Activated T-helper 1 cell treated with anti-CD3 and anti-CD28 coated beads, Interleukin-2, amount 50 U/mL, for 16 hours (primary cell): ENCODE data around the gene OR2T3.
"Not testable (repeated sequence)": the region's sequence is repeated elsewhere in the genome, so short reads cannot be mapped to it uniquely, and the experiment has no call there.

Source experiments
- DNase-seq, 2 donors: peaks; one replicate each; pipeline ENCODE4 v3.0.0-alpha.2; 2020; ENCODE audit warnings: low read depth in 1 of 2, low spot score in 1 of 2

The OR2T3 gene

GRCh38 chr1:248473051-248473450, at the start of gene OR2T3:
Gene OR2T3, plus strand, starts transcription at chr1:248473351. Its CDS starts 0 bp downstream, at chr1:248473351.
- not testable (repeated sequence) for DNase-seq

- DNase-seq, result not testable (repeated sequence)
Measured at GRCh38 chr1:248427526-248428191, 45.5 kb upstream of the OR2T3 start.

- DNase-seq, result not testable (repeated sequence)
Measured at GRCh38 chr1:248428192-248428533, 45.0 kb upstream of the OR2T3 start.

GRCh38 chr1:248431683-248432082, 41.5 kb upstream of the OR2T3 start:
- DNase-seq, result not testable (repeated sequence)

- not testable (repeated sequence) for DNase-seq
Measured at GRCh38 chr1:248432201-248432600, 41.0 kb upstream of the OR2T3 start.

GRCh38 chr1:248433811-248434415, 39.2 kb upstream of the OR2T3 start:
- DNase-seq, result not testable (repeated sequence)

- DNase-seq, result not testable (repeated sequence)
Measured at GRCh38 chr1:248434913-248435312, 38.2 kb upstream of the OR2T3 start.

GRCh38 chr1:248436303-248436702, 36.8 kb upstream of the OR2T3 start:
- DNase-seq, result not testable (repeated sequence)

GRCh38 chr1:248438668-248439067, 34.5 kb upstream of the OR2T3 start:
- DNase-seq, result not testable (repeated sequence)

- not testable (repeated sequence) for DNase-seq
Measured at GRCh38 chr1:248439283-248439682, 33.9 kb upstream of the OR2T3 start.

- not testable (repeated sequence) for DNase-seq
Measured at GRCh38 chr1:248442500-248443277, 30.5 kb upstream of the OR2T3 start.

- not testable (repeated sequence) for DNase-seq
Measured at GRCh38 chr1:248444603-248445002, 28.5 kb upstream of the OR2T3 start.

GRCh38 chr1:248445399-248445798, 27.8 kb upstream of the OR2T3 start, which contains the start of gene OR2T2:
Gene OR2T2, plus strand, starts transcription at chr1:248445637. Its CDS starts 7,161 bp downstream, at chr1:248452798.
- DNase-seq, result not testable (repeated sequence)

- not testable (repeated sequence) for DNase-seq
Measured at GRCh38 chr1:248448409-248449074, 24.6 kb upstream of the OR2T3 start.

GRCh38 chr1:248449821-248450465, 23.2 kb upstream of the OR2T3 start:
- not testable (repeated sequence) for DNase-seq

GRCh38 chr1:248450466-248451145, 22.5 kb upstream of the OR2T3 start:
- DNase-seq, result not testable (repeated sequence)

- not testable (repeated sequence) for DNase-seq
Measured at GRCh38 chr1:248453619-248454018, 19.5 kb upstream of the OR2T3 start.

GRCh38 chr1:248455045-248455444, 18.1 kb upstream of the OR2T3 start:
- DNase-seq, result not testable (repeated sequence)

GRCh38 chr1:248456635-248457034, 16.5 kb upstream of the OR2T3 start:
- DNase-seq, result not testable (repeated sequence)

- not testable (repeated sequence) for DNase-seq
Measured at GRCh38 chr1:248459117-248459516, 14.0 kb upstream of the OR2T3 start.
